Activated CD8-positive, alpha-beta T cell treated with anti-CD3 and anti-CD28 coated beads, Interleukin-2, amount 10 ng/mL, durations not matched to agents 7 days and 5 days (primary cell): ENCODE data around the gene OR1I1. TPM values are rescaled to one million over a fixed set of nuclear protein-coding genes. Genes with fewer than 3 reads are reported as not detected.

Experiments used
- ATAC-seq: fragments of 150-1000 bp; cut with Tn5 transposase; one replicate; pipeline ENCODE4 v1.10.0; 2021; ENCODE audit warnings: moderate library complexity
- CTCF ChIA-PET: fragments of 350-600 bp; sonication (Branson Sonifier 250); formaldehyde crosslinking; loops from one replicate; lab custom pipeline; 2021; ENCODE audit warnings: antibody characterized with exemption; lab: Charles Lee
- POLR2A ChIA-PET: fragments of 350-600 bp; sonication (Branson Sonifier 250); formaldehyde crosslinking; loops from one replicate; lab custom pipeline; 2021; ENCODE audit warnings: antibody characterized with exemption; lab: Charles Lee
- DNase-seq: peaks from one replicate; pipeline ENCODE4 v3.0.0-alpha.2; 2020
- H3K27ac Mint-ChIP-seq: one replicate; pipeline ENCODE4 v1.8.0; 2021; ENCODE audit warnings: mild to moderate bottlenecking, mixed read lengths
- H3K27me3 Mint-ChIP-seq: one replicate; pipeline ENCODE4 v1.8.0; 2021; ENCODE audit warnings: low read depth, mixed read lengths
- H3K36me3 Mint-ChIP-seq: one replicate; pipeline ENCODE4 v1.8.0; 2021; ENCODE audit warnings: low read depth, mixed read lengths
- H3K4me1 Mint-ChIP-seq: one replicate; pipeline ENCODE4 v1.8.0; 2021; ENCODE audit warnings: low read depth, mixed read lengths
- H3K4me3 Mint-ChIP-seq: one replicate; pipeline ENCODE4 v1.8.0; 2021; ENCODE audit warnings: mild to moderate bottlenecking, mixed read lengths
- H3K9me3 Mint-ChIP-seq: one replicate; pipeline ENCODE4 v1.8.0; 2022; ENCODE audit warnings: mixed read lengths; ENCODE audit not compliant: insufficient read depth
- total RNA-seq, 2 experiments: library from RNA; stranded (reverse); gene quantifications; one replicate each; pipeline ENCODE4 v1.2.3, GENCODE V29; 2021

The OR1I1 gene
- total RNA-seq, 2 experiments from 2014 or later, result not detected

DNA sequence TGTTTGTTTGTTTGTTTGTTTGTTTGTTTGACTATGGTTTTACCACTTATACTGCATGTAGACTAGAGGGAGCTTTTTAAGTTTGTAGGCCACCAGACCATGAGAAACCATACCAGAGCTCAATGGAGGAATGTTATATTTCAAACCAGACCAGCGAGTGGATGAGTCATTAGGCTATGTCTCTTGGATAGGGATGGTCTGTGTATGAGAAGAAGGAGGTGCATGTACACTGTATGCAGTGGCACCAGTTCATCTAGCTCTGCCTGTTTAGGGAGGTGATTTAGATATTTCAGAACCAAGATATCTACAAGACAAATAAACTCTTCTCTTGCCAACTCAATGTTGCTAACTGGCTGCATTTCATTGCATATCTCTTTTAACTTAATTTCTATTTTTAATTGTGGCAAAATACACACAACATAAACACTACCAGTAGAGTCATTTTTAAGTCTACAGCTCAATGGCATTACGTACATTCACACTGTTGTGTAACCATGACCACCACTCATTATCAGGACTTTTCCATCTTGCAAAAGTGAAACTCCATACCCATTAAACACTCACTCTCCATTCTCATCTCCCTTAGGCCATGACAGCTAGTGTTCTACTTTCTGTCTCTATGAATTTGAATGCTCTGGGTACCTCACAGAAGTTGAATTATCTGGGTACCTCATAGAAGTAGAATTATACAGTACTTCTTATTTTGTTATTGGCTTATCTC, 54.4 kb downstream of the OR1I1 start:
- ChIA-PET CTCF (no interaction called here), POLR2A (no interaction called here)
- Mint-ChIP-seq H3K27me3 (no peaks in the 10 kb centered on the region), H3K9me3 (peaks cover 7% of the 10 kb centered on the region), H3K36me3 (peaks cover 2% of the 10 kb centered on the region), H3K27ac (no peak overlapping the region), H3K4me3 (no peak overlapping the region), H3K4me1 (no peaks in the 10 kb centered on the region)
- DNase-seq, result no peak
- ATAC-seq, result no peak

DNA sequence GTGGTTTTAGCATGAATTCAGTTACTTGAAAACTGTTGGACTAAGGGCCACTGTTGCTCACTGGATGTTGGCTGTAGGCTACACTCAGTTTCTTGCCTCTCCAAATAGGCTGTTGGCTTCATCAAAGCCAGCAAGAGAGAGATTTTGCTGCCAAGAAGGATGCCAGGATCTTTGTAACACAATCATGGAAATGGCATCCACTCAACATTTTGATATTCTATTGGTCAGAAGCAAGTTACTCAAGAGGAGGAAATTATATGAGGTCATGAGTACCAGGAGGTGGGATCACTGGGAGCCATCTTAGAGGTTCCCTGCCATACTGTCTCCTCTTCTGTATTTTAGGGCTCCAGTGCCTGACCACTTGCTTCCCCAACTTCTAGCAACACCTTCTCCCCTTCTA, 55.8 kb downstream of the OR1I1 start:
- DNase-seq (no peak), ATAC-seq (no peak)
- Mint-ChIP-seq H3K4me3 (no peak overlapping the region), H3K27ac (no peak overlapping the region), H3K9me3 (peaks cover 7% of the 10 kb centered on the region), H3K36me3 (peaks cover 2% of the 10 kb centered on the region), H3K27me3 (no peaks in the 10 kb centered on the region), H3K4me1 (no peaks in the 10 kb centered on the region)
- CTCF ChIA-PET, result no interaction called here
- POLR2A ChIA-PET, result no interaction called here

DNA sequence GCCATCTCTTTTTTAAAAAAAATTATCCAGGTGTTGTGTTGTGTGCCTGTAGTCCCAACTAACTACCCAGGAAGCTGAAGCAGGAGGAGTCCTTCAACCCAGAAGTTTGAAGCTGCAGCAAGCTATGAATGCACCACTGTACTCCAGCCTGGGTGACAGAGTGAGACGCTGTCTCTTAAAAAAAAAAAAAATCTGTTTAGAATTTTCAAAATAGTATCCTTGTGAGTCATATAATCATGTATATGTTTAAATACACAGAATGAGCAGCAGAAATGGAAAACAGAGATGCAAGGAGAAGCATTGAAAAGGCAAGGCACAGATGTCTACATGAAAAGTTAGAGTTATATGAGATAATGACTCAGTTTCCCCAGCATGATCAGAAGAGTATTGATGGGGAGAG, 56.4 kb downstream of the OR1I1 start:
- no peak overlapping the region for H3K27ac Mint-ChIP-seq
- ChIA-PET POLR2A (no interaction called here), CTCF (no interaction called here)
- ATAC-seq, result no peak
- H3K9me3 Mint-ChIP-seq, result peaks cover 7% of the 10 kb centered on the region
- H3K4me1 Mint-ChIP-seq, result no peaks in the 10 kb centered on the region
- DNase-seq, result no peak
- H3K36me3 Mint-ChIP-seq, result peaks cover 2% of the 10 kb centered on the region
- no peaks in the 10 kb centered on the region for H3K27me3 Mint-ChIP-seq
- no peak overlapping the region for H3K4me3 Mint-ChIP-seq

DNA sequence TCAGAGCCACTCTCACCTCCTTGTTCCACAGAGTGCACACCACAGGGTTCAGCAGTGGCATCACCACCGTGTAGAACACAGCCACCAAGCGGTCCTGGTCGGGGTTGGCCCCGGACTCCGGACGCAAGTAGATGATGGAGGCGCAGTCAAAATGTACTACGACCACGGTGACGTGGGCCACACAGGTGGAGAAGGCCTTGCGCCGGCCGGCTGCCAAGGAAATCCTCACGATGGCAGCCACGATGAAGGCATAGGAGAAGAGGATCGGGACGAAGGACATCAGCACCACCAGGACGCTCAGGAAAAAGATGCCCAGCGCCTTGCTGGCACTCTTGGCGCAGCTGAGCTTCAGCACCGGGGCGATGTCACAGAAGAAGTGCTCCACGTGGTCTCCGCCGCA, 59.1 kb downstream of the OR1I1 start:
- H3K4me1 Mint-ChIP-seq, result no peaks in the 10 kb centered on the region
- peaks cover 7% of the 10 kb centered on the region for H3K9me3 Mint-ChIP-seq
- ATAC-seq (no peak), DNase-seq (no peak)
- ChIA-PET CTCF (no interaction called here), POLR2A (no interaction called here)
- H3K27ac Mint-ChIP-seq, result no peak overlapping the region
- no peaks in the 10 kb centered on the region for H3K27me3 Mint-ChIP-seq
- no peak overlapping the region for H3K4me3 Mint-ChIP-seq
- peaks cover 2% of the 10 kb centered on the region for H3K36me3 Mint-ChIP-seq

DNA sequence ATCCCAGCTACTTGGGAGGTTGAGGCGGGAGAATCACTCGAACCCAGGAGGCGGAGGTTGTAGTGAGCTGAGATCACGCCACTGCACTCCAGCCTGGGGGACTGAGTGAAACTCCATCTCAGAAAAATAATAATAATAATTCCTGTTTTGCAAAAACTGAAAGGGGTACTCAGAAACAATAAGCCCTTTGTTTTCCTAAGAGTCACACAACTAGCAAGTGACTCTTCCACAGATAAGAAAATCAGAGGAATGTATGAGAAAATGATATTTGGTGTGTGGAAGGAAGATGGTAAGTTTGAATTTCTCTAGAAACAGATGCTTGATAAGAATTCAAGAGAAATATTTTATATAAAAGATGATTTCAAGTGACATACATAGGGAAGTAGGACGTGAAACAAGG, 60.3 kb downstream of the OR1I1 start:
- no peaks in the 10 kb centered on the region for H3K4me1 Mint-ChIP-seq
- H3K9me3 Mint-ChIP-seq, result peaks cover 7% of the 10 kb centered on the region
- peaks cover 2% of the 10 kb centered on the region for H3K36me3 Mint-ChIP-seq
- no peak overlapping the region for H3K27ac Mint-ChIP-seq
- ATAC-seq, result no peak
- DNase-seq, result no peak
- H3K27me3 Mint-ChIP-seq, result no peaks in the 10 kb centered on the region
- ChIA-PET CTCF (no interaction called here), POLR2A (no interaction called here)
- no peak overlapping the region for H3K4me3 Mint-ChIP-seq

Other genes with a start within 250 kb of the OR1I1 start
- gene OR7A5, start 247.0 kb upstream of the OR1I1 start, total RNA-seq, result not detected
- gene OR7C1, start 247.0 kb upstream of the OR1I1 start, total RNA-seq, result not detected
- not detected for gene OR7A10, start 233.3 kb upstream of the OR1I1 start, total RNA-seq
- not detected for gene OR7A17, start 196.1 kb upstream of the OR1I1 start, total RNA-seq
- not detected for gene OR7C2, start 140.7 kb upstream of the OR1I1 start, total RNA-seq
- not detected for gene SLC1A6, start 102.3 kb upstream of the OR1I1 start, total RNA-seq
- not detected for gene CASP14, start 32.7 kb upstream of the OR1I1 start, total RNA-seq
- gene SYDE1, start 25.2 kb downstream of the OR1I1 start, total RNA-seq, result under 1 TPM in 1 of 2 experiments, not detected in 1; 0.13 TPM
- gene NOTCH3, start 118.8 kb downstream of the OR1I1 start, total RNA-seq, result not detected
- gene EPHX3, start 150.2 kb downstream of the OR1I1 start, total RNA-seq, result under 1 TPM; 0.21 to 0.29 TPM